SKM-1 treated with dmso at 0.1 percent for 144 hours (cell line): ENCODE data around the gene TMEM176A.
"Not testable (repeated sequence)": the region's sequence is repeated elsewhere in the genome, so short reads cannot be mapped to it uniquely, and the experiment has no call there.

ENCODE experiments used
- DNase-seq: peaks from one replicate; lab custom pipeline; 2025; ENCODE audit not compliant: unreplicated experiment; lab: John Stamatoyannopoulos, UW

TMEM176A gene

DNA sequence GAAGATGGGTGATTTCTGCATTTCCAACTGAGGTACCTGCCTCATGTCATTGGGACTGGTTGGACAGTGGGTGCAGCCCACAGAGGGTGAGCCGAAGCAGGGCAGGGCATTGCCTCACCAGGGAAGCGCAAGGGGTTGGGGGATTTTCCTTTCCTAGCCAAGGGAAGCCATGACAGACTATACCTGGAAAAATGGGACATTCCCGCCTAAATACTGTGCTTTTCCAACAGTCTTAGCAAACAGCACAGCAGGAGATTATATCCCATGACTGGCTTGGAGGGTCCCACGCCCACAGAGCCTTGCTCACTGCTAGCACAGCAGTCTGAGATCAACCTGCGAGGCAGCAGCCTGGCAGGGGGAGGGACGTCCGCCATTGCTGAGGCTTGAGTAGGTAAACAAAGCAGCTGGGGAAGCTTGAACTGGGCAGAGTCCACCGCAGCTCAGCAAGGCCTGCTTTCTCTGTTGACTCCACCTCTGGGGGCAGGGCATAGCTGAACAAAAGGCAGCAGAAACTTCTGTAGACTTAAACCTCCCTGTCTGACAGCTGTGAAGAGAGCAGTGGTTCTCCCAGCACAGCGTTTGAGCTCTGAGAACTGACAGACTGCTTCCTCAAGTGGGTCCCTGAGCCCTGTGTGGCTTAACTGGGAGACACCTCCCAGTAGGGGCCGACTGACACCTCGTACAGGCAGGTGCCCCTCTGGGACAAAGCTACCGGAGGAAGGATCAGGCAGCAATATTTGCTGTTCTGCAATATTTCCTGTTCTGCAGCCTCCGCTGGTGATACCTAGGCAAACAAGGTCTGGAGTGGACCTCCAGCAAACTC, 7.3 kb downstream of the TMEM176A start:
- not testable (repeated sequence) for DNase-seq

DNA sequence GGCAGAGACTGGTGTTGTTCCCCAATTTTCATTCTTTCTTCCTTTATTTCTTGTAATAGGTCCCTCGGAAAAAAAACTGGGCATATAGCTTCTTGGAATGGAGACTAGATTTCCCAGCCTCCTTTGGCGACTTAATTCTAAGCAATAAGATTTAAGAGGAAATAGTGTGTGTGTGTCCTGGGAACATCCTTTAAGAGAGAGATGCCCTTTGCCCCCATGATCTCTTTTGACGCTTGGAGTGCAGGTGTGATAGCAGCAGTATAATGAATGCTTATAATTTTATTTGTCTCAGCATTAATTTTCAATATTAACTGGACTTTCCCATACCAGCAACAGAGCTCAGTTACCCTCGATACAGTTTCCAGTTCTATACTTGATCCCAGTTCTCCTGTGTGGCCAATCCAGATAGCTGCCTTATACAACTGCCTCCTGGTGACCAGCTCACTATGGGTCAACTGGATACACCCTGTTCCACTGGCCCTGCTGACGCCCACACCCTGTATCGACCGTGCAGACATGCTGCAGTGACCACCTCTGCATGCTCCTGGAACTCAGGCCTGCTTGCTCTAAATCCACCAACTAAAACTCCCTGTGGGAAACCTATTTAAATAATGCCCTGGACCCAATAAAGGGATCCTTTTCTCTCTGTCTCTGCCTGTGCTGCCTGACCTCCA, 13.9 kb downstream of the TMEM176A start:
- DNase-seq = no peak

GRCh38 chr7:150818971-150819370, 18.4 kb downstream of the TMEM176A start:
- no peak for DNase-seq

DNA sequence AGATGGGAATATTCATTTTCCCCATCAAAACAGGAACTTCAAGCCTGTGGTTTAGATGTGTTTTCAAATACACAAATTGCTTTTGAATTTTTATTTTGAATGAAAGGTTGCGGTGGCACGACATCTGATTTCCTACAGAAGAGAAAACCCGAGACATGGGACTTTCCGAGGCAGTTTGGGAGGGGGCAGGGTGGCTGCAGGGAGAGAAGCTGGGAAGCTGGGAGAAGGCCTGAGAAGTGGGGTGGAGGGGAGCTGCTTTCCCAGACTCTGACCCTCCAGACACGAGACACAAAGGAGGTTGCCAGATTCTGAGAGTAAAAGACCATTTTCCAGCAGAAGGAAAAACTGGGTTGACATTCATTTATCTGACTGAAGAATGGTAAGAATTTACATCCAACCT, 19.6 kb downstream of the TMEM176A start:
- DNase-seq = no peak

- DNase-seq = no peak
These were observed 20.1 kb downstream of the TMEM176A start for GRCh38 chr7:150820578-150821198.

DNA sequence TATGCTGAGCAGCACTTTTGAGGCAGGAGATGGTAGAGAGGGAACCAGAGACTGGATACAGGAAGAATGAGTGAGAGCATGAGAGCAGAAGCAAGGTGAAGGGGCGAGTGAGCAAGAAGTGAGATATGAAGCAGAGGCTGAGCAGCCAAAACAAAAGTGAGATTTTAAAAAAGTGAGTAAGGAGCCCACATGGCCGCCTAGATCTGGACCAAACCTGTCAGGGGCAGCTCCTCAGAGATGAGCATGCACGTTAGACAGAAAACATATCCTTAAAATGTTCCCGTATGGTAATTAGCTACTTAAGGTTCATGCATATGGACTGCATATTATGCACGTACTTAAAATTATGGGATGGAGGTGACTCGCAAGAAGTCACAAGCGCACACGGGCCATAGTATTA, 22.5 kb downstream of the TMEM176A start:
- no peak for DNase-seq

DNA sequence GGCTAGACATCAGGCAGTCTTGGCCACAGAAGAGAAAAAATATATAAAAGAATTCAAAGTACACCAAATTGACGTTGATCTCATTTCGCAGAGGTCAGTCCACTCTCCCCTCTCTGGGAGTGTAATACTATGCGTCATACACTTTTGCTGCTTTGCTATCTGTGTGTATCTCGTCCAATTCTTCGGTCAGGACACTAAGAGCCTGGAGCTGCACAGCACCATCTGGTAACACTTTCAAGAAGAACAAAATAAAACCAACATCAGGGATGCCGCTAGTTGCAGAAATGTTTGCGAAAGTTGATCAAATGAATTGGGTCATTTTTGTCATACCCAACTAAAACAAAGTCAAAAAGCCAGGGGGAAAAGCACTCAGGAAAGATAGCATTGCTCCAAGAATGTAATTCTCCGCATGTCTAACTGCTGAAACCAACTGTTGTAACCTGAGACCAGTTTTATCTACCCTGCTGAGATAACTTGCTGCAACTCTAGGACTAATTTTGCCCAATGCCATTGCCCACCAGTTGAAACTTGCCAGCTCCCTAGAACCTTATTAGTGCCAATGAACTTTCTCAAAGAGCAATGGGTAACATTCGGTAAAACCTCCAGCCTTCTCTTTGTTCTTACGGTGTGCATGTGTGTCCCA, 23.0 kb downstream of the TMEM176A start:
- no peak for DNase-seq

GRCh38 chr7:150824379-150825177, 24.0 kb downstream of the TMEM176A start:
- DNase-seq = no peak

- DNase-seq = no peak
These were observed 25.7 kb downstream of the TMEM176A start for GRCh38 chr7:150826061-150826849.

DNA sequence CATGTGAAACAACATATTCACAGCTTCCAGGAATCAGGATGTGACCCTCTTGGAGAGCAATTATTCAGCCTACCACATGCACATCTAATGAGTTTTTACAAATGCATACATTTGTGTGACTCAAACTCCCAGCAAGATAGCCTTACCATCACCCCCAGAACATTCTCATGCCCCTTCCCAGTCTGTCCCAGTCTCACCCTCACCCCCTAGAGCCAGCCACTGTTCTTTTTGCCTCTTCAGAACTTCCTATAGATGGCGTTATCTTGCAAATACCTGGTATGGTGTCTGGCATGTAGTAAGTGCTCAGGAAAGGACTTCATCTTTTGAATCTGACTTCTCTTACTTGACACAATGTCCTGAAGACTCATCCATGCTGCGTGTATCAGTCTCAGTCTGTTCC, 27.8 kb downstream of the TMEM176A start:
- DNase-seq = no peak

GRCh38 chr7:150829426-150829825, 28.9 kb downstream of the TMEM176A start:
- no peak for DNase-seq

GRCh38 chr7:150830937-150831336, 30.4 kb downstream of the TMEM176A start:
- DNase-seq = no peak

DNA sequence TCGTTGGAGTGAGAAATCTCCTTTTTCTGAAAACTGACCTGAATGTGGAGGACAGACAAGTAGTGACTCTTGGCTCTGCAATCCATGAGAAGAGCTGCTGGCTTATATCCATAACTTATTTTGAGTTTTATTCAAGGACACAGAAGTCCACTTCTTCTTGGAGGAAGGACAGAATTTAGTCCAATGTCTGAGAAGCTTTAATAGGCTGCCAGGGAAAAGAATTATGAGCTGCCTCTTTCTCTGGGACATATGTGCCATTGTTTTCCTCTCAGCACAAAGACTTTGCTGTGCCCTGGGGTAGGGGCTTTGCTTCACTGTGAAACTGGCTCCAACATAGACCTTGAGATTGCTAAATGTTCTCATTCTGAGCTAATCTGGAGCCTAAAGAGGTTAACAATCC, 31.3 kb downstream of the TMEM176A start:
- no peak for DNase-seq

DNA sequence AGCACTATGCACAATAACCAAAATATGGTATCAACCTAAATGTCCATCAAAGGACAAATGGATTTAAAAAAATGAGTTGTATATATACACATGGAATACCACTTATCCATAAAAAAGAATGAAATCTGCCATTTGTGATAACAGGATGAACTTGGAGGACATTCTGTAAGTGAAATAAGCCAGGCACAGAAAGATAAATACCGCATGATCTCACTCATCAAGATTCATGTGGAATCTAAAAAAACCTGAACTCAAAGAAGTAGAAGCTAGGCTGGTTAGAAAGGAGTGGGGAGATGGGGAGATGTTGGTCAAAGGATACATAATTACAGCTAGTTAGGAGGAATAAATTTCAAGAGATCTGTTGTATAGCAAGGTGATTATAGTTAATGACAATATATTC, 34.5 kb downstream of the TMEM176A start:
- DNase-seq = no peak

GRCh38 chr7:150835702-150836280, 35.2 kb downstream of the TMEM176A start:
- DNase-seq = no peak

- DNase-seq = no peak
These were observed 38.5 kb downstream of the TMEM176A start for GRCh38 chr7:150838965-150839650.

DNA sequence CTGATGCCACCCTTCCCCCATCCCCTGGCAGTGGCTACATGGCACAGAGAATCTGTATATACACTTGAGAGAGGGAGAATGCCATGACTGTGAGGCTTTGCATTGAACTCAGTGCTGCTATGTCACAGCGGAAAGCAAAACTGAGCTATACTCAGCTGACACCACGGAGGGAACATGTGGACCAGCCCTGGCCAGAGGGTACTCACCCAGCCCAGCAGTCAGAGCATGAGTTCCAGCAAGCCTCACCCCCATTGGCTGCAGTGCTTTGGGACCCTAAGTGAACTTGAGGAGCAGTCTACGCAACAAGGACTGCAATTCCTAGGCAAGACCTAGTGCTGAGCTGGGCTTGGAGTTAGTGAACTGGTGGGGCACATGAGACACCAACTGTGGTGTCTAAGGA, 41.4 kb downstream of the TMEM176A start:
- DNase-seq = no peak

- no peak for DNase-seq
These were observed 42.1 kb downstream of the TMEM176A start for GRCh38 chr7:150842716-150843115.

- DNase-seq = no peak
These were observed 44.9 kb downstream of the TMEM176A start for GRCh38 chr7:150845421-150845861.
